IMR-90 (cell line): ENCODE data around the gene GMNC. TPM values are rescaled to one million over a fixed set of nuclear protein-coding genes. Genes with fewer than 3 reads are reported as not detected.

Experiments used
- ATAC-seq: fragments of 200-7000 bp; cut with Tn5 transposase; 2 replicates; pipeline ENCODE4 v1.9.1; 2020; ENCODE audit warnings: low read depth, mild to moderate bottlenecking, moderate library complexity
- BruUV-seq: library from RNA; stranded (reverse); fragments of 400-500 nt; replicated peaks from 2 replicates; lab custom pipeline; 2021; lab: Mats Ljungman, UMichigan
- CTCF ChIA-PET: fragments of 300-600 bp; formaldehyde crosslinking; extraction: SDS; loops from one replicate; lab custom pipeline; 2021; ENCODE audit warnings: antibody characterized with exemption; lab: Yijun Ruan, JAX
- POLR2A ChIA-PET: fragments of 300-600 bp; sonication (Branson Sonifier 250); formaldehyde crosslinking; loops from one replicate; lab custom pipeline; 2022; ENCODE audit warnings: antibody characterized with exemption; ENCODE audit not compliant: unreplicated experiment; lab: Charles Lee
- DNase-seq: peaks from one replicate; pipeline ENCODE4 v3.0.0; 2013
- H2AFZ ChIP-seq: replicated peaks from 2 replicates; pipeline ENCODE3; 2013; ENCODE audit warnings: low read length, mild to moderate bottlenecking; ENCODE audit not compliant: poor library complexity
- H2AK5ac ChIP-seq: 2 replicates; pipeline ENCODE4 v1.6.1; 2013; ENCODE audit warnings: low read depth, low read length, inconsistent platforms
- H2AK9ac ChIP-seq: replicated peaks from 2 replicates; pipeline ENCODE3; 2013; ENCODE audit warnings: mild to moderate bottlenecking, low read depth, low read length, moderate library complexity; ENCODE audit not compliant: poor library complexity
- H2BK120ac ChIP-seq: 2 replicates; pipeline ENCODE4 v1.6.1; 2013; ENCODE audit warnings: low read depth, low read length, inconsistent platforms
- H2BK15ac ChIP-seq: 3 replicates; pipeline ENCODE4 v1.6.1; 2013; ENCODE audit warnings: low read depth, low read length, inconsistent platforms
- H2BK20ac ChIP-seq: 2 replicates; pipeline ENCODE4 v1.6.1; 2013; ENCODE audit warnings: low read depth, mild to moderate bottlenecking, inconsistent platforms, low read length, moderate library complexity
- H2BK5ac ChIP-seq: 2 replicates; pipeline ENCODE4 v1.6.1; 2013; ENCODE audit warnings: mild to moderate bottlenecking, low read depth, low read length, inconsistent platforms; ENCODE audit not compliant: poor library complexity, severe bottlenecking
- H3K14ac ChIP-seq: replicated peaks from 2 replicates; pipeline ENCODE4 v1.6.1; 2013; ENCODE audit warnings: low read depth, low read length, inconsistent platforms
- H3K18ac ChIP-seq: 2 replicates; pipeline ENCODE4 v1.6.1; 2013; ENCODE audit warnings: low read depth, low read length, control low read depth
- H3K23ac ChIP-seq: 2 replicates; pipeline ENCODE4 v1.6.1; 2013; ENCODE audit warnings: low read depth, low read length, inconsistent platforms
- H3K27ac ChIP-seq: 2 replicates; pipeline ENCODE4 v1.5.1; 2013; ENCODE audit warnings: mild to moderate bottlenecking, control low read depth, low read length; ENCODE audit not compliant: insufficient read depth
- H3K27me3 ChIP-seq: 2 replicates; pipeline ENCODE4 v1.6.1; 2013; ENCODE audit warnings: low read length; ENCODE audit not compliant: control insufficient read depth, insufficient read depth
- H3K36me3 ChIP-seq: 2 replicates; pipeline ENCODE4 v1.6.1; 2013; ENCODE audit warnings: low read length, mixed read lengths; ENCODE audit not compliant: control insufficient read depth, insufficient read depth
- H3K4ac ChIP-seq: 2 replicates; pipeline ENCODE4 v1.6.1; 2013; ENCODE audit warnings: low read depth, low read length, inconsistent platforms
- H3K4me1 ChIP-seq: 2 replicates; pipeline ENCODE4 v1.6.1; 2013; ENCODE audit warnings: low read length, mixed read lengths; ENCODE audit not compliant: control insufficient read depth, insufficient read depth
- H3K4me2 ChIP-seq: 2 replicates; pipeline ENCODE4 v1.6.1; 2013; ENCODE audit warnings: low read depth, mild to moderate bottlenecking, control low read depth, low read length, moderate library complexity
- H3K4me3 ChIP-seq: 2 replicates; pipeline ENCODE4 v1.5.1; 2013; ENCODE audit warnings: low read depth, mild to moderate bottlenecking, control low read depth, low read length, moderate library complexity; ENCODE audit not compliant: insufficient read depth
- H3K56ac ChIP-seq: 2 replicates; pipeline ENCODE4 v1.6.1; 2013; ENCODE audit warnings: low read length, inconsistent platforms; ENCODE audit not compliant: insufficient read depth; ENCODE audit errors: extremely low read depth
- H3K79me1 ChIP-seq, 2 experiments: 2 replicates each; pipeline ENCODE4 v1.6.1; 2013; ENCODE audit warnings: low read length in 2 of 2, inconsistent platforms in 1 of 2, low read depth in 1 of 2
- H3K9ac ChIP-seq: 2 replicates; pipeline ENCODE4 v1.6.1; 2013; ENCODE audit warnings: low read depth, low read length, control low read depth
- H3K9me1 ChIP-seq: 2 replicates; pipeline ENCODE4 v1.6.1; 2013; ENCODE audit warnings: low read length, inconsistent platforms; ENCODE audit not compliant: insufficient read depth
- H3K9me3 ChIP-seq: 2 replicates; pipeline ENCODE4 v1.6.1; 2013; ENCODE audit warnings: low read length; ENCODE audit not compliant: control insufficient read depth, insufficient read depth
- H4K20me1 ChIP-seq: 2 replicates; pipeline ENCODE4 v1.6.1; 2013; ENCODE audit warnings: low read length, inconsistent platforms; ENCODE audit not compliant: insufficient read depth
- H4K5ac ChIP-seq: 2 replicates; pipeline ENCODE4 v1.6.1; 2013; ENCODE audit warnings: mild to moderate bottlenecking, low read depth, low read length, control low read depth
- H4K8ac ChIP-seq, 2 experiments: 2 replicates each; pipeline ENCODE4 v1.6.1; 2013; ENCODE audit warnings: low read depth in 2 of 2, low read length in 2 of 2, control low read depth in 1 of 2, inconsistent platforms in 1 of 2
- H4K91ac ChIP-seq: 2 replicates; pipeline ENCODE4 v1.6.1; 2013; ENCODE audit warnings: low read depth, low read length, inconsistent platforms; ENCODE audit not compliant: insufficient read depth
- BHLHE40 ChIP-seq: fragments of 150-350 bp; IDR thresholded peaks from 2 replicates; pipeline ENCODE4 v1.6.1; 2016; ENCODE audit warnings: mild to moderate bottlenecking, low read depth, low read length
- CEBPB ChIP-seq: IDR thresholded peaks from 2 replicates; pipeline ENCODE4 v1.6.1; 2012; ENCODE audit warnings: low read depth, low read length, improper control_type of control experiment
- MAZ ChIP-seq: IDR thresholded peaks from 2 replicates; pipeline ENCODE4 v1.6.1; 2012; ENCODE audit warnings: low read depth, mild to moderate bottlenecking, low read length, improper control_type of control experiment, moderate library complexity, borderline replicate concordance
- NFE2L2 ChIP-seq: fragments of 150-350 bp; IDR thresholded peaks from 2 replicates; pipeline ENCODE4 v1.6.1; 2016; ENCODE audit warnings: low read depth, mild to moderate bottlenecking, low read length
- POLR2A ChIP-seq: IDR thresholded peaks from 2 replicates; pipeline ENCODE4 v1.6.1; 2012; ENCODE audit warnings: mild to moderate bottlenecking, low read depth, low read length
- WGBS, 2 experiments: methylation state at CpG; one replicate each; pipeline versions ENCODE4 v1.1.5 to v1.1.7; 2013; ENCODE audit warnings: missing lambda C conversion rate in 2 of 2; ENCODE audit not compliant: insufficient read length in 1 of 2; ENCODE audit errors: extremely low coverage in 2 of 2; 5-methylcytosine and 5-hydroxymethylcytosine counted together
- dilution Hi-C: fragments of 300-500 bp; cut with HindIII; formaldehyde crosslinking; loops from one replicate; pipeline ENCODE4 v1.14.3; 2018; ENCODE audit warnings: low sequenced_read_pairs; ENCODE audit not compliant: unreplicated experiment
- in situ Hi-C: fragments of 300-500 bp; cut with MboI; formaldehyde crosslinking; loops from 3 replicates; pipeline ENCODE4 v1.14.3; 2019; ENCODE audit warnings: low sequenced_read_pairs, inconsistent platforms, mixed read lengths
- intact Hi-C: fragments of 100-400 bp; cut with micrococcal nuclease; formaldehyde crosslinking; loops from 2 replicates; pipeline ENCODE4 v1.10.0; 2022
- polyA plus RNA-seq, 3 experiments: library from polyadenylated mRNA; depleted of rRNA; stranded (reverse); fragments of >200 nt; gene quantifications; 2 replicates each; pipeline ENCODE4 v1.2.3, GENCODE V29; 2012; ENCODE audit warnings: low replicate concordance in 1 of 3
- total RNA-seq: library from RNA; depleted of rRNA; stranded (reverse); fragments of >200 nt; gene quantifications from 2 replicates; pipeline ENCODE4 v1.2.3, GENCODE V29; 2012

The GMNC gene
- total and polyA plus RNA-seq, 2 of the 4 experiments (the other 2 are of a cell fraction), result 0.15 to 0.18 TPM

GRCh38 chr3:190853464-190853863 lies 9.0 kb downstream of the GMNC start:
- Histone ChIP-seq H3K4me3 (no peak overlapping the region), H4K5ac (no peak overlapping the region), H3K14ac (no peak overlapping the region), H3K4me1 (no peaks in the 10 kb centered on the region; the same call in 1 of the 2 replicates), H2BK120ac (no peak overlapping the region), H3K36me3 (no peaks in the 10 kb centered on the region), H3K4me2 (no peak overlapping the region), H4K20me1 (no peaks in the 10 kb centered on the region), H4K91ac (no peak overlapping the region), H4K8ac (no peak overlapping the region), H2AK5ac (no peak overlapping the region), H2AK9ac (no peak overlapping the region), H2BK5ac (no peak overlapping the region), H3K56ac (no peak overlapping the region), H3K27me3 (peaks cover 1% of the 10 kb centered on the region; the same call in 1 of the 2 replicates), H2BK20ac (no peak overlapping the region), H2AFZ (no peak overlapping the region), H3K9ac (no peak overlapping the region), H3K79me1 (no peaks in the 10 kb centered on the region), H3K23ac (no peak overlapping the region), H3K4ac (no peak overlapping the region), H3K9me3 (no peaks in the 10 kb centered on the region), H3K27ac (no peak overlapping the region), H2BK15ac (no peak overlapping the region), H3K9me1 (no peaks in the 10 kb centered on the region), H3K18ac (no peak overlapping the region)
- TF ChIP-seq MAZ, result no peak
- TF ChIP-seq NFE2L2, result no peak
- no peak for TF ChIP-seq POLR2A
- TF ChIP-seq CEBPB, result peak; percentile 34
- TF ChIP-seq BHLHE40, result no peak
- ATAC-seq (no peak), DNase-seq (no peak)
- ChIA-PET CTCF (no interaction called here), POLR2A (no interaction called here)
- intact Hi-C loops, result no loop called here
- in situ Hi-C loops, result no loop called here
- dilution Hi-C loops, result no loop called here
- no CpG with 5 or more reads among the region's 1 CpG for WGBS, 2 experiments
- no TSS peak for BruUV-seq
